CD14-positive monocyte (primary cell): Measurements from ENCODE around the gene LEMD3. TPM values are rescaled to one million over a fixed set of nuclear protein-coding genes. Genes with fewer than 3 reads are reported as not detected.

Experiments
- DNase-seq, 3 donors: peaks; one replicate each; pipeline ENCODE4 v3.0.0-alpha.2; 2011 to 2022
- H2AFZ ChIP-seq: 2 replicates; pipeline ENCODE4 v1.6.0; 2012; ENCODE audit warnings: mild to moderate bottlenecking, low read depth, low read length, inconsistent platforms; ENCODE audit not compliant: insufficient read depth, poor library complexity, severe bottlenecking
- H3K27ac ChIP-seq, 2 donors: 1 replicate in 1 of 2; 2 replicates in 1 of 2; pipeline ENCODE4 v1.5.1; 2012 to 2013; ENCODE audit warnings: low read length in 2 of 2, control low read depth in 1 of 2, inconsistent platforms in 1 of 2, low read depth in 1 of 2, mild to moderate bottlenecking in 1 of 2
- H3K27me3 ChIP-seq, 2 donors: one replicate each; pipeline versions ENCODE4 v1.6.0 to v1.6.1; 2011 to 2013; ENCODE audit warnings: low read length in 2 of 2; ENCODE audit not compliant: control insufficient read depth in 2 of 2, insufficient read depth in 2 of 2
- H3K36me3 ChIP-seq, 2 donors: replicated peaks in 1 of 2; 1 replicate in 1 of 2; 2 replicates in 1 of 2; pipeline versions ENCODE4 v1.5.1 to v1.6.1; 2012 to 2013; ENCODE audit warnings: low read length in 2 of 2, control low read depth in 1 of 2, inconsistent platforms in 1 of 2, mild to moderate bottlenecking in 1 of 2; ENCODE audit not compliant: insufficient read depth in 2 of 2, control insufficient read depth in 1 of 2
- H3K4me1 ChIP-seq, 2 donors: 1 replicate in 1 of 2; 2 replicates in 1 of 2; pipeline versions ENCODE4 v1.5.1 to v1.6.1; 2012 to 2013; ENCODE audit warnings: low read length in 2 of 2, control low read depth in 1 of 2, inconsistent platforms in 1 of 2, mild to moderate bottlenecking in 1 of 2, moderate library complexity in 1 of 2; ENCODE audit not compliant: insufficient read depth in 2 of 2, control insufficient read depth in 1 of 2
- H3K4me2 ChIP-seq: replicated peaks from 2 replicates; pipeline ENCODE3; 2012; ENCODE audit warnings: low read length, moderate library complexity, mild to moderate bottlenecking; ENCODE audit not compliant: poor library complexity, severe bottlenecking; ENCODE audit errors: extremely low read depth
- H3K4me3 ChIP-seq, 3 experiments: fragments of 200-600 bp in 1 of 3; sonication (generic) in 1 of 3; replicated peaks in 1 of 3; 1 replicate in 2 of 3; 2 replicates in 1 of 3; pipeline ENCODE4 v1.5.1; 2011 to 2013; ENCODE audit warnings: low read length in 3 of 3, mild to moderate bottlenecking in 3 of 3, control low read depth in 2 of 3, low read depth in 2 of 3, inconsistent platforms in 1 of 3, moderate library complexity in 1 of 3
- H3K79me2 ChIP-seq: 2 replicates; pipeline ENCODE4 v1.6.0; 2012; ENCODE audit warnings: mild to moderate bottlenecking, control low read depth, inconsistent platforms, low read length, moderate library complexity; ENCODE audit not compliant: insufficient read depth
- H3K9ac ChIP-seq: 2 replicates; pipeline ENCODE4 v1.6.0; 2017; ENCODE audit warnings: low read length, mild to moderate bottlenecking; ENCODE audit not compliant: insufficient read depth, poor library complexity, severe bottlenecking
- H3K9me3 ChIP-seq, 2 donors: replicated peaks in 1 of 2; 1 replicate in 1 of 2; 2 replicates in 1 of 2; pipeline versions ENCODE4 v1.5.1 to v1.6.1; 2012 to 2013; ENCODE audit warnings: low read length in 2 of 2, control low read depth in 1 of 2; ENCODE audit not compliant: control insufficient read depth in 1 of 2, insufficient read depth in 1 of 2
- H4K20me1 ChIP-seq: 2 replicates; pipeline ENCODE4 v1.6.0; 2012; ENCODE audit warnings: mild to moderate bottlenecking, low read length, control low read depth, moderate library complexity; ENCODE audit not compliant: insufficient read depth
- H3K27ac Mint-ChIP-seq, 7 donors: one replicate each; pipeline ENCODE4 v1.8.0; 2020; ENCODE audit warnings: mild to moderate bottlenecking in 7 of 7, mixed read lengths in 7 of 7, moderate library complexity in 6 of 7, inconsistent platforms in 2 of 7
- H3K27me3 Mint-ChIP-seq, 3 donors: one replicate each; pipeline ENCODE4 v1.8.0; 2021 to 2022; ENCODE audit warnings: low read depth in 3 of 3, mild to moderate bottlenecking in 3 of 3, mixed read lengths in 3 of 3, moderate library complexity in 3 of 3, inconsistent platforms in 1 of 3
- H3K36me3 Mint-ChIP-seq, 2 donors: one replicate each; pipeline ENCODE4 v1.8.0; 2020; ENCODE audit warnings: mixed read lengths in 2 of 2, inconsistent platforms in 1 of 2, mild to moderate bottlenecking in 1 of 2
- H3K4me1 Mint-ChIP-seq: one replicate; pipeline ENCODE4 v1.8.0; 2020; ENCODE audit warnings: mild to moderate bottlenecking, mixed read lengths
- H3K4me3 Mint-ChIP-seq, 2 donors: one replicate each; pipeline ENCODE4 v1.8.0; 2020; ENCODE audit warnings: mild to moderate bottlenecking in 2 of 2, mixed read lengths in 2 of 2, moderate library complexity in 1 of 2
- H3K9me3 Mint-ChIP-seq, 7 donors: one replicate each; pipeline ENCODE4 v1.8.0; 2020 to 2022; ENCODE audit warnings: mixed read lengths in 7 of 7, mild to moderate bottlenecking in 6 of 7, moderate library complexity in 6 of 7, inconsistent platforms in 2 of 7
- CTCF ChIP-seq: fragments of 200-600 bp; IDR thresholded peaks from one replicate; pipeline ENCODE4 v1.8.0; 2022; ENCODE audit warnings: antibody characterized with exemption, mild to moderate bottlenecking
- WGBS: methylation state at CpG from one replicate; pipeline ENCODE4 v1.1.5; 2013; ENCODE audit warnings: missing lambda C conversion rate; ENCODE audit not compliant: insufficient coverage; 5-methylcytosine and 5-hydroxymethylcytosine counted together
- intact Hi-C, 2 donors: fragments of 100-400 bp; cut with micrococcal nuclease; formaldehyde crosslinking; loops; one replicate each; pipeline versions ENCODE4 v1.15.0 to v1.15.1; 2023
- polyA plus RNA-seq, 3 donors: library from polyadenylated mRNA; depleted of rRNA in 1 of 3; unstranded in 2 of 3; stranded (reverse) in 1 of 3; fragments of 300-500 nt in 2 of 3; fragments of >200 nt in 1 of 3; fragmentation: Illumina TruSeq in 2 of 3; gene quantifications; 1 replicate in 2 of 3; 2 replicates in 1 of 3; pipeline ENCODE4 v1.2.3, GENCODE V29; 2012 to 2021

LEMD3 gene
- polyA plus RNA-seq, 3 donors = 11.3 to 12.3 (median 11.7) TPM

GRCh38 chr12:65147312-65147905 is 22.0 kb upstream of the LEMD3 start:
- H3K4me1 Mint-ChIP-seq = peaks cover 3% of the 10 kb centered on the region
- no peak overlapping the region for H3K4me3 Mint-ChIP-seq
- H3K4me3 ChIP-seq = no peak overlapping the region
- H3K9me3 Mint-ChIP-seq = no peaks in the 10 kb centered on the region
- H3K27ac ChIP-seq = no peak overlapping the region
- H3K36me3 Mint-ChIP-seq = no peaks in the 10 kb centered on the region
- H3K9me3 ChIP-seq = no peaks in the 10 kb centered on the region
- TF ChIP-seq CTCF = no peak
- no CpG with 5 or more reads among the region's 2 CpGs for WGBS
- no peaks in the 10 kb centered on the region for H4K20me1 ChIP-seq
- H3K4me2 ChIP-seq = no peak overlapping the region
- DNase-seq = no peak
- no peak overlapping the region for H2AFZ ChIP-seq
- no peak overlapping the region for H3K9ac ChIP-seq
- H3K27ac Mint-ChIP-seq = no peak overlapping the region
- H3K27me3 Mint-ChIP-seq = peaks cover 0 to 7% (median 0%) of the 10 kb centered on the region in 3 donors
- no peaks in the 10 kb centered on the region for H3K79me2 ChIP-seq
- H3K27me3 ChIP-seq = peaks cover 0 to under 1% of the 10 kb centered on the region in 2 donors
- intact Hi-C loops = no loop called here
- no peaks in the 10 kb centered on the region for H3K4me1 ChIP-seq
- H3K36me3 ChIP-seq = no peaks in the 10 kb centered on the region

- TF ChIP-seq CTCF = no peak
- H3K4me1 Mint-ChIP-seq = peaks cover 15% of the 10 kb centered on the region
- Histone ChIP-seq H3K9ac (no peak overlapping the region), H3K27me3 (no peaks in the 10 kb centered on the region), H3K4me1 (peaks cover 14% of the 10 kb centered on the region in 2 donors), H3K9me3 (no peaks in the 10 kb centered on the region), H3K79me2 (no peaks in the 10 kb centered on the region), H3K36me3 (no peaks in the 10 kb centered on the region), H4K20me1 (no peaks in the 10 kb centered on the region), H3K27ac (no peak overlapping the region), H3K4me2 (no peak overlapping the region), H3K4me3 (no peak overlapping the region), H2AFZ (no peak overlapping the region)
- intact Hi-C loops = no loop called here
- H3K27ac Mint-ChIP-seq = no peak overlapping the region
- H3K36me3 Mint-ChIP-seq = no peaks in the 10 kb centered on the region
- H3K4me3 Mint-ChIP-seq = no peak overlapping the region
- no peaks in the 10 kb centered on the region for H3K9me3 Mint-ChIP-seq
- H3K27me3 Mint-ChIP-seq = peaks cover 0 to 2% (median 0%) of the 10 kb centered on the region in 3 donors
- no peak for DNase-seq
These were observed 17.4 kb upstream of the LEMD3 start for GRCh38 chr12:65152012-65152411.
